Psoas muscle (tissue), 8 donors: ENCODE results near the gene C9orf57. TPM values are rescaled to one million over a fixed set of nuclear protein-coding genes. Genes with fewer than 3 reads are reported as not detected.

Source experiments
- ATAC-seq, 4 donors: fragments of 200-7000 bp; cut with Tn5 transposase; one replicate each; pipeline ENCODE4 v1.9.1; 2020; ENCODE audit warnings: moderate library complexity in 3 of 4, mild to moderate bottlenecking in 2 of 4
- DNase-seq, 2 donors: peaks; one replicate each; pipeline ENCODE4 v3.0.0-alpha.2; 2020
- H3K27ac ChIP-seq: fragments of 200-600 bp; one replicate; pipeline ENCODE4 v1.8.0; 2022
- H3K27me3 ChIP-seq, 3 donors: fragments of 200-600 bp in 1 of 3; one replicate each; pipeline versions ENCODE4 v1.6.1 to v1.8.0; 2013 to 2022; ENCODE audit warnings: low read length in 2 of 3, mild to moderate bottlenecking in 2 of 3, moderate library complexity in 1 of 3; ENCODE audit not compliant: insufficient read depth in 3 of 3
- H3K36me3 ChIP-seq, 2 donors: fragments of 200-600 bp in 1 of 2; one replicate each; pipeline versions ENCODE4 v1.6.1 to v1.8.0; 2013 to 2022; ENCODE audit warnings: low read depth in 1 of 2, mild to moderate bottlenecking in 1 of 2, moderate library complexity in 1 of 2; ENCODE audit not compliant: insufficient read depth in 1 of 2
- H3K4me1 ChIP-seq: fragments of 200-600 bp; one replicate; pipeline ENCODE4 v1.8.0; 2022
- H3K4me3 ChIP-seq: fragments of 200-600 bp; one replicate; pipeline ENCODE4 v1.8.0; 2022; ENCODE audit warnings: mild to moderate bottlenecking
- H3K9me3 ChIP-seq: fragments of 200-600 bp; one replicate; pipeline ENCODE4 v1.8.0; 2022
- CTCF ChIP-seq: fragments of 200-600 bp; IDR thresholded peaks from one replicate; pipeline ENCODE4 v1.8.0; 2022; ENCODE audit warnings: antibody characterized with exemption
- WGBS, 3 donors: extraction: QIAGEN DNeasy Blood & Tissue Kit; methylation state at CpG; one replicate each; pipeline versions ENCODE4 v1.1.6 to v1.1.7; 2013; 5-methylcytosine and 5-hydroxymethylcytosine counted together
- intact Hi-C, 2 donors: fragments of 100-400 bp; cut with DNase I; formaldehyde crosslinking; loops; one replicate each; pipeline versions ENCODE4 v1.11.0 to v1.14.2; 2022
- polyA plus RNA-seq, 3 donors: library from polyadenylated mRNA; stranded (reverse); fragments of 200-250 nt; gene quantifications; one replicate each; pipeline ENCODE4 v1.2.3, GENCODE V29; 2013
- total RNA-seq, 4 donors: library from RNA; stranded (reverse); fragmentation: NEBNext Ultra II Directional in 2 of 4; extraction: Animal tissue kit (Norgen Biotek cat#: 25700) in 2 of 4; gene quantifications; one replicate each; pipeline versions ENCODE4 v1.2.1 to v1.2.4, GENCODE V29; 2021 to 2023
- donor health status: healthy with polysubstance abuse.
- donor health status: DM: no; HTN: no; CAD: no; lungs with moderate emphysema.
- donor health status: Bipolar disorder and iron deficiency.
- donor health status: healthy.
- donor health status: DM: yes; HTN: yes; CAD: no.
- donor health status: DM: no; HTN: no; CAD: no.
- donor health status: DM: no; HTN: no; CAD: no.
- donor health status: DM: yes; HTN: yes; CAD: no.

C9orf57 gene
- total and polyA plus RNA-seq, 7 donors: 0.09 TPM; not detected in 6

- no peaks in the 10 kb centered on the region for H3K36me3 ChIP-seq
- no peak for TF ChIP-seq CTCF
- ATAC-seq (no peak), DNase-seq (no peak)
- intact Hi-C loops: loop anchor here in 1 of 2 donors (10.0 kb wide), 1 partner anchor 778 kb away; no protein-coding TSS in a partner anchor
- no peaks in the 10 kb centered on the region for H3K9me3 ChIP-seq
- peaks cover 6% of the 10 kb centered on the region for H3K4me1 ChIP-seq
- no peaks in the 10 kb centered on the region for H3K27me3 ChIP-seq
- no peak overlapping the region for H3K27ac ChIP-seq
- 90 to 95% (median 93%) methylated on average over 8 of the region's 8 CpGs for WGBS, 3 donors
- no peak overlapping the region for H3K4me3 ChIP-seq
Observed at GRCh38 chr9:72046630-72047456, 13.6 kb downstream of the C9orf57 start.

- no peaks in the 10 kb centered on the region for H3K9me3 ChIP-seq
- peaks cover 1% of the 10 kb centered on the region for H3K4me1 ChIP-seq
- H3K27me3 ChIP-seq: no peaks in the 10 kb centered on the region
- 85 to 93% (median 91%) methylated on average over 4 of the region's 4 CpGs for WGBS, 3 donors
- no peaks in the 10 kb centered on the region for H3K36me3 ChIP-seq
- DNase-seq (no peak), ATAC-seq (no peak)
- TF ChIP-seq CTCF: no peak
- H3K4me3 ChIP-seq: no peak overlapping the region
- H3K27ac ChIP-seq: no peak overlapping the region
- intact Hi-C loops: loop anchor here (5.0 to 10.0 kb wide), 2 partner anchors 548 to 781 kb away; no protein-coding TSS in a partner anchor
Observed at GRCh38 chr9:72044095-72044494, 16.3 kb downstream of the C9orf57 start.

- TF ChIP-seq CTCF: no peak
- DNase-seq (no peak), ATAC-seq (no peak)
- intact Hi-C loops: loop anchor here (5.0 to 10.0 kb wide), 2 partner anchors 549 to 781 kb away; no protein-coding TSS in a partner anchor
- 90 to 93% (median 91%) methylated on average over 2 of the region's 2 CpGs for WGBS, 3 donors
- H3K36me3 ChIP-seq: no peaks in the 10 kb centered on the region
- no peaks in the 10 kb centered on the region for H3K4me1 ChIP-seq
- no peaks in the 10 kb centered on the region for H3K9me3 ChIP-seq
- H3K4me3 ChIP-seq: no peak overlapping the region
- no peaks in the 10 kb centered on the region for H3K27me3 ChIP-seq
- H3K27ac ChIP-seq: no peak overlapping the region
Observed at GRCh38 chr9:72043576-72043975, 16.8 kb downstream of the C9orf57 start.

DNA sequence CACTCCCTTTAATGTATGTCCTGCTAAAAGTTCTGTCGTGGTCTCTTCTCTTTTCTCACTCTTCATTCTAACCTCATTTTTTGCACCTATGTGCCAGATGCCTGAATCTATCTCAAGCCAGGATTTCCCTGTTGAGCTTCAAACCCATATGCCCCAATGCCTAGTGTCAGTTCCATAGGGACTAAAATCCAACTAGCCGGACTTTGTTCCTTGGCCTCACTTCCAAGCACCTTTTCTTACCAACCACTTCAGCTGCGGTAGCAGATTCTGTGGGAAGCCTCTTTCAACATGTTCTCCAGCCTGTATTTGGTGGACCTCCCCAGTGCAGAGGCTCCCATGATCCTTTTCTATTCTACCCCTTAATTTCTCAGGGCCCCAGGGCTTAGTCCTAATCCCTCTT lies 17.5 kb downstream of the C9orf57 start:
- DNase-seq: no peak
- Histone ChIP-seq H3K36me3 (no peaks in the 10 kb centered on the region), H3K4me1 (no peaks in the 10 kb centered on the region), H3K27ac (no peak overlapping the region), H3K27me3 (no peaks in the 10 kb centered on the region), H3K4me3 (no peak overlapping the region), H3K9me3 (no peaks in the 10 kb centered on the region)
- no peak for ATAC-seq
- no peak for TF ChIP-seq CTCF
- intact Hi-C loops: loop anchor here (5.0 to 10.0 kb wide), 2 partner anchors 549 to 782 kb away; no protein-coding TSS in a partner anchor
- 81 to 86% (median 86%) methylated on average over 3 of the region's 3 CpGs for WGBS, 3 donors
